Mammary epithelial cell (primary cell): ENCODE data around the gene OMG.
"Not testable (repeated sequence)": the region's sequence is repeated elsewhere in the genome, so short reads cannot be mapped to it uniquely, and the experiment has no call there.

ENCODE experiments used
- EZH2 ChIP-seq: IDR thresholded peaks from 2 replicates; pipeline ENCODE4 v1.6.1; 2012; ENCODE audit warnings: low read length, inconsistent platforms, borderline replicate concordance
- TF ChIP-seq, protein P1 (sequence below), 2 donors: IDR thresholded peaks in 1 of 2; conservative IDR thresholded peaks in 1 of 2; 2 replicates each; pipeline ENCODE4 v1.5.1; 2011 to 2012; ENCODE audit warnings: inconsistent platforms in 2 of 2, low read length in 2 of 2, mild to moderate bottlenecking in 2 of 2, control low read depth in 1 of 2, low read depth in 1 of 2; ENCODE audit not compliant: insufficient read depth in 1 of 2; ENCODE audit errors: extremely low read depth in 1 of 2

- TF ChIP-seq, protein P1, sequence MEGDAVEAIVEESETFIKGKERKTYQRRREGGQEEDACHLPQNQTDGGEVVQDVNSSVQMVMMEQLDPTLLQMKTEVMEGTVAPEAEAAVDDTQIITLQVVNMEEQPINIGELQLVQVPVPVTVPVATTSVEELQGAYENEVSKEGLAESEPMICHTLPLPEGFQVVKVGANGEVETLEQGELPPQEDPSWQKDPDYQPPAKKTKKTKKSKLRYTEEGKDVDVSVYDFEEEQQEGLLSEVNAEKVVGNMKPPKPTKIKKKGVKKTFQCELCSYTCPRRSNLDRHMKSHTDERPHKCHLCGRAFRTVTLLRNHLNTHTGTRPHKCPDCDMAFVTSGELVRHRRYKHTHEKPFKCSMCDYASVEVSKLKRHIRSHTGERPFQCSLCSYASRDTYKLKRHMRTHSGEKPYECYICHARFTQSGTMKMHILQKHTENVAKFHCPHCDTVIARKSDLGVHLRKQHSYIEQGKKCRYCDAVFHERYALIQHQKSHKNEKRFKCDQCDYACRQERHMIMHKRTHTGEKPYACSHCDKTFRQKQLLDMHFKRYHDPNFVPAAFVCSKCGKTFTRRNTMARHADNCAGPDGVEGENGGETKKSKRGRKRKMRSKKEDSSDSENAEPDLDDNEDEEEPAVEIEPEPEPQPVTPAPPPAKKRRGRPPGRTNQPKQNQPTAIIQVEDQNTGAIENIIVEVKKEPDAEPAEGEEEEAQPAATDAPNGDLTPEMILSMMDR (conservative IDR thresholded peaks at IDR 0.05 in 1 of 2, IDR thresholded peaks at IDR 0.05 in 1 of 2; ENCODE audit: extremely low read depth in 1 of 2, insufficient read depth in 1 of 2, low read depth in 1 of 2, low read length in 2 of 2): not testable (repeated sequence)
- TF ChIP-seq EZH2: not testable (repeated sequence)
These were observed 34.1 kb downstream of the OMG start for GRCh38 chr17:31262923-31263322.
